NCI-H82 (cell line): ENCODE results near the gene ADAMTS4.

Source experiments
- DNase-seq: peaks from one replicate; lab custom pipeline; 2025; lab: John Stamatoyannopoulos, UW

ADAMTS4 gene

GRCh38 chr1:161219078-161219892, 20.4 kb upstream of the ADAMTS4 start:
- DNase-seq: no peak

GRCh38 chr1:161218301-161219077, 19.6 kb upstream of the ADAMTS4 start:
- no peak for DNase-seq

GRCh38 chr1:161217831-161218230, 19.0 kb upstream of the ADAMTS4 start:
- no peak for DNase-seq

GRCh38 chr1:161216945-161217712, 18.3 kb upstream of the ADAMTS4 start:
- no peak for DNase-seq

- DNase-seq: no peak
Observed at GRCh38 chr1:161215076-161215475, 16.2 kb upstream of the ADAMTS4 start, which contains the start of gene FCER1G. FCER1G (plus strand) TSS chr1:161215295; CDS start chr1:161215322, 27 bp downstream.

- DNase-seq: no peak
Observed at GRCh38 chr1:161214369-161214768, 15.5 kb upstream of the ADAMTS4 start.

GRCh38 chr1:161209790-161210409, 11.0 kb upstream of the ADAMTS4 start:
- DNase-seq: peak; percentile 95

- DNase-seq: no peak
Observed at GRCh38 chr1:161207173-161207572, 8.3 kb upstream of the ADAMTS4 start.

- DNase-seq: no peak
Observed at GRCh38 chr1:161206411-161207140, 7.7 kb upstream of the ADAMTS4 start.

- peak; percentile 100 for DNase-seq
Observed at GRCh38 chr1:161201836-161202712, 3.2 kb upstream of the ADAMTS4 start, which contains the start of gene NDUFS2. NDUFS2 (plus strand) TSS chr1:161202367; CDS start chr1:161202386, 19 bp downstream.

GRCh38 chr1:161200992-161201835, 2.4 kb upstream of the ADAMTS4 start:
- peak; percentile 32 for DNase-seq

- DNase-seq: no peak
Observed at GRCh38 chr1:161200421-161200991, 1.7 kb upstream of the ADAMTS4 start.

- DNase-seq: peak; percentile 26
Observed at GRCh38 chr1:161199506-161200139, 769 bp upstream of the ADAMTS4 start.

- peak; percentile 64 for DNase-seq
Observed at GRCh38 chr1:161198194-161198896, 509 bp downstream of the ADAMTS4 start.

- no peak for DNase-seq
Observed at GRCh38 chr1:161197560-161198193, 1.2 kb downstream of the ADAMTS4 start.

GRCh38 chr1:161196521-161197451, 2.1 kb downstream of the ADAMTS4 start:
- peak; percentile 96 for DNase-seq
